Mucosa of rectum (tissue), 2 donors: ENCODE data around the gene AFF3.

Experiments
- H3K27ac ChIP-seq, 2 donors: one replicate each; pipeline ENCODE4 v1.7.0; 2013; ENCODE audit warnings: inconsistent platforms in 2 of 2, low read depth in 2 of 2, low read length in 2 of 2
- H3K27me3 ChIP-seq, 2 donors: one replicate each; pipeline ENCODE4 v1.7.0; 2013; ENCODE audit warnings: low read length in 2 of 2; ENCODE audit not compliant: control insufficient read depth in 2 of 2, insufficient read depth in 2 of 2
- H3K36me3 ChIP-seq, 2 donors: one replicate each; pipeline ENCODE4 v1.7.0; 2013; ENCODE audit warnings: low read length in 2 of 2; ENCODE audit not compliant: control insufficient read depth in 2 of 2, insufficient read depth in 2 of 2
- H3K4me1 ChIP-seq, 2 donors: one replicate each; pipeline ENCODE4 v1.7.0; 2013; ENCODE audit warnings: low read length in 2 of 2, mild to moderate bottlenecking in 1 of 2; ENCODE audit not compliant: control insufficient read depth in 2 of 2, insufficient read depth in 2 of 2
- H3K4me3 ChIP-seq, 2 donors: one replicate each; pipeline ENCODE4 v1.7.0; 2013; ENCODE audit warnings: low read length in 2 of 2
- H3K9ac ChIP-seq, 2 donors: one replicate each; pipeline ENCODE4 v1.7.0; 2013; ENCODE audit warnings: low read length in 2 of 2, low read depth in 1 of 2, mild to moderate bottlenecking in 1 of 2
- H3K9me3 ChIP-seq, 2 donors: one replicate each; pipeline ENCODE4 v1.7.0; 2013; ENCODE audit warnings: low read length in 2 of 2; ENCODE audit not compliant: control insufficient read depth in 2 of 2
- donor health status: healthy.
- donor health status: Normal muscosa, but diverticular disease.

Gene AFF3

GRCh38 chr2:99789849-99790248 lies 352.5 kb downstream of the AFF3 start:
- no peak overlapping the region for H3K27ac ChIP-seq
- no peaks in the 10 kb centered on the region for H3K36me3 ChIP-seq
- no peaks in the 10 kb centered on the region for H3K27me3 ChIP-seq
- H3K4me1 ChIP-seq, result no peaks in the 10 kb centered on the region
- no peaks in the 10 kb centered on the region for H3K9me3 ChIP-seq
- no peak overlapping the region for H3K4me3 ChIP-seq
- no peak overlapping the region for H3K9ac ChIP-seq

GRCh38 chr2:99787769-99788382 lies 354.5 kb downstream of the AFF3 start:
- no peak overlapping the region for H3K4me3 ChIP-seq
- H3K27me3 ChIP-seq, result no peaks in the 10 kb centered on the region
- H3K27ac ChIP-seq, result no peak overlapping the region
- H3K9ac ChIP-seq, result no peak overlapping the region
- no peaks in the 10 kb centered on the region for H3K4me1 ChIP-seq
- no peaks in the 10 kb centered on the region for H3K9me3 ChIP-seq
- no peaks in the 10 kb centered on the region for H3K36me3 ChIP-seq

GRCh38 chr2:99786636-99787390 lies 355.6 kb downstream of the AFF3 start:
- Histone ChIP-seq H3K4me3 (no peak overlapping the region), H3K4me1 (no peaks in the 10 kb centered on the region)

GRCh38 chr2:99784946-99785345 lies 357.4 kb downstream of the AFF3 start:
- no peaks in the 10 kb centered on the region for H3K9me3 ChIP-seq
- no peak overlapping the region for H3K9ac ChIP-seq
- no peak overlapping the region for H3K4me3 ChIP-seq
- H3K4me1 ChIP-seq, result no peaks in the 10 kb centered on the region
- H3K36me3 ChIP-seq, result no peaks in the 10 kb centered on the region
- no peak overlapping the region for H3K27ac ChIP-seq
- H3K27me3 ChIP-seq, result no peaks in the 10 kb centered on the region

More at GRCh38 chr2:99786636-99787390, 355.6 kb downstream of the AFF3 start:
- no peaks in the 10 kb centered on the region for H3K27me3 ChIP-seq
- H3K36me3 ChIP-seq, result no peaks in the 10 kb centered on the region
- H3K9me3 ChIP-seq, result no peaks in the 10 kb centered on the region
- H3K9ac ChIP-seq, result no peak overlapping the region
- no peak overlapping the region for H3K27ac ChIP-seq

GRCh38 chr2:99784282-99784681 lies 358.1 kb downstream of the AFF3 start:
- H3K27ac ChIP-seq, result no peak overlapping the region
- H3K27me3 ChIP-seq, result no peaks in the 10 kb centered on the region
- H3K9me3 ChIP-seq, result no peaks in the 10 kb centered on the region
- H3K9ac ChIP-seq, result no peak overlapping the region
- no peak overlapping the region for H3K4me3 ChIP-seq
- H3K36me3 ChIP-seq, result no peaks in the 10 kb centered on the region
- no peaks in the 10 kb centered on the region for H3K4me1 ChIP-seq

GRCh38 chr2:99780276-99780675 lies 362.1 kb downstream of the AFF3 start:
- no peak overlapping the region for H3K27ac ChIP-seq
- no peaks in the 10 kb centered on the region for H3K9me3 ChIP-seq
- no peaks in the 10 kb centered on the region for H3K27me3 ChIP-seq
- H3K9ac ChIP-seq, result no peak overlapping the region
- H3K36me3 ChIP-seq, result no peaks in the 10 kb centered on the region
- H3K4me3 ChIP-seq, result no peak overlapping the region
- H3K4me1 ChIP-seq, result no peaks in the 10 kb centered on the region

GRCh38 chr2:99779276-99779675 lies 363.1 kb downstream of the AFF3 start:
- no peak overlapping the region for H3K4me3 ChIP-seq
- H3K4me1 ChIP-seq, result no peaks in the 10 kb centered on the region
- no peak overlapping the region for H3K27ac ChIP-seq
- no peak overlapping the region for H3K9ac ChIP-seq
- H3K27me3 ChIP-seq, result no peaks in the 10 kb centered on the region
- no peaks in the 10 kb centered on the region for H3K36me3 ChIP-seq
- no peaks in the 10 kb centered on the region for H3K9me3 ChIP-seq

GRCh38 chr2:99777656-99778290 lies 364.6 kb downstream of the AFF3 start:
- no peaks in the 10 kb centered on the region for H3K36me3 ChIP-seq
- no peak overlapping the region for H3K27ac ChIP-seq
- H3K4me1 ChIP-seq, result no peaks in the 10 kb centered on the region
- H3K4me3 ChIP-seq, result no peak overlapping the region
- H3K9ac ChIP-seq, result no peak overlapping the region
- H3K27me3 ChIP-seq, result no peaks in the 10 kb centered on the region
- H3K9me3 ChIP-seq, result no peaks in the 10 kb centered on the region

GRCh38 chr2:99776906-99777646 lies 365.3 kb downstream of the AFF3 start:
- Histone ChIP-seq H3K9me3 (no peaks in the 10 kb centered on the region), H3K36me3 (no peaks in the 10 kb centered on the region), H3K27ac (no peak overlapping the region), H3K27me3 (no peaks in the 10 kb centered on the region), H3K9ac (no peak overlapping the region), H3K4me3 (no peak overlapping the region), H3K4me1 (no peaks in the 10 kb centered on the region)
